Activated T-cell treated with anti-CD3 and anti-CD28 coated beads for 48 hours (primary cell): ENCODE results near the gene KCP.

Experiments
- DNase-seq: peaks from one replicate; pipeline ENCODE4 v3.0.0-alpha.2; 2020; ENCODE audit warnings: low read depth

The KCP gene

GRCh38 chr7:128827971-128828711, 82.4 kb downstream of the KCP start:
- DNase-seq = no peak

GRCh38 chr7:128827248-128827958, 83.1 kb downstream of the KCP start:
- no peak for DNase-seq

GRCh38 chr7:128826916-128827247, 83.6 kb downstream of the KCP start:
- DNase-seq = no peak
